22Rv1 (cell line): ENCODE data around the gene FAM135A.

Source experiments
- H3K27ac ChIP-seq: fragments of 450-650 bp; 2 replicates; pipeline ENCODE4 v1.5.1; 2017
- CTCF ChIP-seq: fragments of 450-650 bp; IDR thresholded peaks from 2 replicates; pipeline ENCODE4 v1.5.1; 2017; ENCODE audit warnings: mild to moderate bottlenecking
- ZFX ChIP-seq: fragments of 450-650 bp; IDR thresholded peaks from 2 replicates; pipeline ENCODE4 v1.6.1; 2017; ENCODE audit warnings: antibody characterized with exemption, borderline replicate concordance

Gene FAM135A

GRCh38 chr6:70503813-70504465, 90.6 kb downstream of the FAM135A start:
- H3K27ac ChIP-seq = no peak overlapping the region
- TF ChIP-seq CTCF (no peak), ZFX (no peak)

- peak overlapping the region; percentile 60; the same call in 1 of the 2 replicates for H3K27ac ChIP-seq
- no peak for TF ChIP-seq ZFX
- TF ChIP-seq CTCF = no peak
Measured at GRCh38 chr6:70506321-70506720, 93.0 kb downstream of the FAM135A start.

DNA sequence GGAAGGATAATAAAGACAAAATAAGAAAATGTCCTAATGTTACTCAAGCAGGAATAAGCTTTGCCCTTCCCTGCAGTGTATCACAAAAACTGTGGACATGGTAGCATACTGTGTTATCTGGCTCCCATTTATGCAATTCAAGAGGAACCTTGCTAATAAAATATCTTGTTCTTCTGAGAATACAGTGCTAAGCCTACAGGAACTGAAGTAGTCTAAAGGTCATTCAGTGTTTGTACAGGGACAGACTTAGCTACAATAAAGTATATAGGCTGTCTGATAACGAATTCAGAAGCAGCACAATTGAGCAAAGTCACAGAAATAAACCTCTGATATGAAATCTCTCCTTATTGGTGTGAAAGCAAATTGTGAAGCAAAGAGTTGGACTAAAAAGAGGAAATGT, 93.9 kb downstream of the FAM135A start:
- no peak for TF ChIP-seq ZFX
- no peak for TF ChIP-seq CTCF
- H3K27ac ChIP-seq = peak overlapping the region; percentile 60

DNA sequence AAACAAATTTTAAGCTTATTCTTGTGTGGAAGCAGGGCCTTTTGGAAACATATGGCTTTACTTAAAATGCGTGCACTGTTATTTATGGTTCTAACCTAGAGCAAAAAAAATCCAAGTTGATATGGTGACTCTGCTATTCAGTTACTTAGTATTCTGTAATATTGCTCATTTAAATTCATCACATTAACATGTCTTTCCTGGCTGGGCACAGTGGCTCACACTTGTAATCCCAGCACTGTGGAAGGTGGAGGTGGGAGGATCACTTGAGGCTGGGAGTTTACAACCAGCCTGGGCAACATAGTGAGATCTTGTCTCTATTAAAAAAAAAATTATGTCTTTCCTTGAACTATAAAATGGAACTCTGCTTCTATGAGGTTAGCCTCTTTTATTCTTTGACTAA, 95.6 kb downstream of the FAM135A start:
- H3K27ac ChIP-seq = no peak overlapping the region
- TF ChIP-seq ZFX (no peak), CTCF (no peak)

DNA sequence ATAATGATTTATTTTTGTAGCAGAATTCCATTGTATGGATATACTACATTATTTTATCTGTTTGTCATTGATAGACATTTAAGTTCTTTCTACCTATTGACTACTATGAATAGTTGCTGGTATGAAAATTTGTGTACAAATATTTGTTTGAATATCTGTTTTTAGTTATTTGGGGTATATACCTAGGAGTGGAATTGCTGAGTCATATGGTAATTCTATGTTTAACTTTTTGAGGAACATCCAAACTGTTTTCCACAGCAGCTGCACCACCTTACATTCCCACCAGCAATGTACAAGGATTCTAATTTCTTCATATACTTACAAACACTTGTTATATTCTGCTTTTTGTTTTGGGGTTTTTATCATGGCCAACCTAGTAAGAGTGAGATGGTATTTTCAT, 97.3 kb downstream of the FAM135A start:
- H3K27ac ChIP-seq = no peak overlapping the region
- TF ChIP-seq CTCF (no peak), ZFX (no peak)

- no peak overlapping the region for H3K27ac ChIP-seq
- no peak for TF ChIP-seq ZFX
- no peak for TF ChIP-seq CTCF
Measured at GRCh38 chr6:70518723-70519122, 105.4 kb downstream of the FAM135A start.

DNA sequence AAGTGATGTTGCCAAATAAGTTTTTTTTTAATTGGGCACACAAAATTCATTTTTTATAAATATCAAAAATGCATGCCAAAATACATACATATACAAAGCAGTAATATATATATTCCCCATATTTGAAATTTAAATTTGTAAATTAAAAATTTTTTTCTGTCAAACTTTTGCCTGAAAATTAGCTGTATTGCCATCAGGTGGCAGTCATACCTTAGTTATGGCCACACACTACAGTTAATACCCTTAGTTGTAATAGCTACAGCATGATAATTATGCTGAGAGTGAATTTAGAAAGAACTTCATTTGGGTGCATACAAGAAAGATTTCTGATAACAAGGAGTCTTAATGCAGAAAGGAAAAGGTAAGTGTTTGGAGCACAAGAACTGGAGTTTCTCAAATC, 107.3 kb downstream of the FAM135A start:
- no peak overlapping the region for H3K27ac ChIP-seq
- TF ChIP-seq CTCF = peak; percentile 67
- no peak for TF ChIP-seq ZFX
